Endothelial cell of umbilical vein (primary cell): ENCODE results near the gene NMT2. TPM values are rescaled to one million over a fixed set of nuclear protein-coding genes. Genes with fewer than 3 reads are reported as not detected.
"Not testable (repeated sequence)": the region's sequence is repeated elsewhere in the genome, so short reads cannot be mapped to it uniquely, and the experiment has no call there.

Experiments
- BruUV-seq: library from RNA; stranded (reverse); fragments of 400-500 nt; replicated peaks from 2 replicates; lab custom pipeline; 2021; lab: Mats Ljungman, UMichigan
- CTCF ChIA-PET: fragments of 300-600, 350-600 bp; sonication (Branson Sonifier 250); formaldehyde crosslinking; loops from one replicate; lab custom pipeline; 2021; ENCODE audit warnings: antibody characterized with exemption, inconsistent platforms; lab: Charles Lee
- POLR2A ChIA-PET: fragments of 300-600, 350-600 bp; sonication (Branson Sonifier 250); formaldehyde crosslinking; loops from one replicate; lab custom pipeline; 2021; ENCODE audit warnings: antibody characterized with exemption, inconsistent platforms; lab: Charles Lee
- DNase-seq: peaks from one replicate; pipeline ENCODE4 v3.0.0-alpha.2; 2011; ENCODE audit warnings: low read depth, low spot score
- FAIRE-seq: peaks from 2 replicates; lab custom pipeline; 2011; peaks lifted over from hg19 to GRCh38; lab: Jason Lieb, UNC
- H2AFZ ChIP-seq: 2 replicates; pipeline ENCODE4 v1.6.0; 2012; ENCODE audit warnings: low read depth, low read length, control low read depth, inconsistent platforms
- H3K27ac ChIP-seq: 2 replicates; pipeline ENCODE4 v1.5.1; 2011; ENCODE audit warnings: low read depth, mild to moderate bottlenecking, control low read depth, low read length, moderate library complexity; ENCODE audit not compliant: insufficient read depth
- H3K27me3 ChIP-seq, 2 experiments: 2 replicates each; pipeline versions ENCODE4 v1.6.0 to v1.6.1; 2011; ENCODE audit warnings: low read length in 2 of 2, mixed read lengths in 1 of 2; ENCODE audit not compliant: control insufficient read depth in 2 of 2, insufficient read depth in 2 of 2
- H3K36me3 ChIP-seq, 2 experiments: 2 replicates in 1 of 2; 3 replicates in 1 of 2; pipeline ENCODE4 v1.5.1; 2011; ENCODE audit warnings: low read length in 2 of 2, mild to moderate bottlenecking in 1 of 2, moderate library complexity in 1 of 2; ENCODE audit not compliant: control insufficient read depth in 2 of 2, insufficient read depth in 2 of 2; ENCODE audit errors: extremely low read depth in 1 of 2
- H3K4me1 ChIP-seq: 3 replicates; pipeline ENCODE4 v1.5.1; 2011; ENCODE audit warnings: mild to moderate bottlenecking, low read length; ENCODE audit not compliant: control insufficient read depth, insufficient read depth; ENCODE audit errors: extremely low read depth
- H3K4me2 ChIP-seq: 2 replicates; pipeline ENCODE4 v1.6.1; 2011; ENCODE audit warnings: low read length, control low read depth, mixed read lengths; ENCODE audit not compliant: insufficient read depth
- H3K4me3 ChIP-seq, 3 experiments: fragments of 200-600 bp in 1 of 3; sonication (generic), shearing (Covaris generic) in 1 of 3; replicated peaks in 1 of 3; 2 replicates each; pipeline ENCODE4 v1.5.1; 2011 to 2016; ENCODE audit warnings: control low read depth in 3 of 3, low read length in 3 of 3, mild to moderate bottlenecking in 2 of 3, inconsistent platforms in 1 of 3, low read depth in 1 of 3, moderate library complexity in 1 of 3; ENCODE audit not compliant: insufficient read depth in 1 of 3
- H3K79me2 ChIP-seq: 2 replicates; pipeline ENCODE4 v1.6.0; 2012; ENCODE audit warnings: low read length, inconsistent platforms; ENCODE audit not compliant: control insufficient read depth, insufficient read depth
- H3K9ac ChIP-seq: replicated peaks from 2 replicates; pipeline ENCODE3; 2011; ENCODE audit warnings: low read length, control low read depth; ENCODE audit not compliant: insufficient read depth; ENCODE audit errors: extremely low read depth
- H3K9me1 ChIP-seq: replicated peaks from 3 replicates; pipeline ENCODE4 v1.6.0; 2011; ENCODE audit warnings: mild to moderate bottlenecking, low read length; ENCODE audit not compliant: control insufficient read depth, insufficient read depth; ENCODE audit errors: extremely low read depth
- H3K9me3 ChIP-seq: replicated peaks from 2 replicates; pipeline ENCODE4 v1.5.1; 2012; ENCODE audit warnings: low read length, inconsistent platforms; ENCODE audit not compliant: control insufficient read depth, insufficient read depth
- H4K20me1 ChIP-seq: replicated peaks from 2 replicates; pipeline ENCODE3; 2011; ENCODE audit warnings: mild to moderate bottlenecking, low read length; ENCODE audit not compliant: control insufficient read depth, insufficient read depth; ENCODE audit errors: extremely low read depth
- CTCF ChIP-seq, 2 donors: IDR thresholded peaks; 1 replicate in 1 of 2; 2 replicates in 1 of 2; pipeline ENCODE4 v1.5.1; 2011; ENCODE audit warnings: low read length in 2 of 2, mild to moderate bottlenecking in 2 of 2, moderate library complexity in 2 of 2, control low read depth in 1 of 2, inconsistent platforms in 1 of 2, low read depth in 1 of 2; ENCODE audit not compliant: insufficient read depth in 1 of 2; ENCODE audit errors: extremely low read depth in 1 of 2
- JUN ChIP-seq: IDR thresholded peaks from 2 replicates; pipeline ENCODE4 v1.6.1; 2011; ENCODE audit warnings: borderline replicate concordance, low read depth; ENCODE audit not compliant: insufficient read length, insufficient read depth
- dilution Hi-C: fragments of 300-500 bp; cut with MboI; formaldehyde crosslinking; loops from one replicate; pipeline ENCODE4 v1.15.0; 2019; ENCODE audit warnings: low sequenced_read_pairs; ENCODE audit not compliant: extremely low pct_ligation_motif_present
- intact Hi-C: fragments of 100-400 bp; cut with micrococcal nuclease; formaldehyde crosslinking; loops from one replicate; pipeline ENCODE4 v1.10.0; 2022
- polyA plus RNA-seq, 4 experiments: library from polyadenylated mRNA; depleted of rRNA in 3 of 4; stranded (reverse) in 3 of 4; unstranded in 1 of 4; fragments of >200 nt; gene quantifications; 2 replicates each; pipeline versions ENCODE4 v1.2.1 to v1.2.3, GENCODE V29; 2011 to 2012; ENCODE audit warnings: missing spikeins in 1 of 4
- total RNA-seq: library from RNA; stranded (reverse); gene quantifications from 2 replicates; pipeline ENCODE4 v1.2.3, GENCODE V29; 2021

NMT2 gene
- total and polyA plus RNA-seq, 2 donors (not counting 3 experiments of a cell fraction or from before 2014, with no cell fraction given) = 39.0 to 109 TPM

- Histone ChIP-seq H3K9me1 (no peaks in the 10 kb centered on the region), H3K79me2 (peaks cover 13% of the 10 kb centered on the region), H3K4me2 (no peak overlapping the region), H3K9me3 (no peaks in the 10 kb centered on the region), H3K27ac (no peak overlapping the region), H3K4me1 (peaks cover 13% of the 10 kb centered on the region), H2AFZ (no peak overlapping the region), H3K4me3 (no peak overlapping the region), H3K27me3 (no peaks in the 10 kb centered on the region), H3K9ac (no peak overlapping the region), H3K36me3 (peaks cover 6 to 12% of the 10 kb centered on the region in 2 experiments), H4K20me1 (no peaks in the 10 kb centered on the region)
- dilution Hi-C loops (no loop called here), intact Hi-C loops (no loop called here)
- TF ChIP-seq CTCF (IDR thresholded peaks at IDR 0.05; ENCODE audit: extremely low read depth in 1 of 2, insufficient read depth in 1 of 2, low read depth in 1 of 2, low read length in 2 of 2) (no peak), JUN (no peak)
- POLR2A ChIA-PET = no interaction called here
- CTCF ChIA-PET = interaction anchor here (1.3 kb wide), 1 partner anchor 15 kb away, joined by 3 read pairs; no protein-coding TSS in a partner anchor
- no TSS peak for BruUV-seq
- no peak for DNase-seq
- no peak for FAIRE-seq
These were observed 39.7 kb upstream of the NMT2 start for GRCh38 chr10:15208221-15208620.

GRCh38 chr10:15207410-15207809 is 38.9 kb upstream of the NMT2 start:
- H3K4me1 ChIP-seq = peaks cover 22% of the 10 kb centered on the region
- DNase-seq, BruUV-seq, H2AFZ ChIP-seq, FAIRE-seq, H3K9me1 ChIP-seq, H3K4me3 ChIP-seq, H3K9me3 ChIP-seq, dilution Hi-C loops, H3K36me3 ChIP-seq, H4K20me1 ChIP-seq, H3K4me2 ChIP-seq, POLR2A ChIA-PET, H3K79me2 ChIP-seq, H3K27ac ChIP-seq, intact Hi-C loops, H3K9ac ChIP-seq, H3K27me3 ChIP-seq: not testable (repeated sequence)
- CTCF ChIA-PET = interaction anchor here (1.3 kb wide), 1 partner anchor 15 kb away, joined by 3 read pairs; no protein-coding TSS in a partner anchor
